Heart left ventricle (tissue), 16 donors: Measurements from ENCODE around the gene XRN2. TPM values are rescaled to one million over a fixed set of nuclear protein-coding genes. Genes with fewer than 3 reads are reported as not detected.

Experiments used
- ATAC-seq, 4 donors: fragments of 200-7000 bp; cut with Tn5 transposase; one replicate each; pipeline ENCODE4 v1.9.1; 2020 to 2022; ENCODE audit warnings: moderate library complexity in 4 of 4, mild to moderate bottlenecking in 3 of 4, moderate number of reproducible peaks in 1 of 4
- DNase-seq, 5 donors: peaks; one replicate each; pipeline ENCODE4 v3.0.0-alpha.2; 2020
- H3K27ac ChIP-seq, 12 donors: fragments of 200-600 bp; sonication (generic) in 4 of 12; one replicate each; pipeline versions ENCODE4 v1.5.0 to v1.8.0; 2016 to 2022; ENCODE audit warnings: mild to moderate bottlenecking in 2 of 12
- H3K27me3 ChIP-seq, 9 donors: fragments of 200-600 bp; sonication (generic) in 2 of 9; one replicate each; pipeline versions ENCODE4 v1.5.1 to v1.8.0; 2016 to 2022; ENCODE audit warnings: mild to moderate bottlenecking in 3 of 9
- H3K36me3 ChIP-seq, 9 donors: fragments of 200-600 bp; sonication (generic) in 2 of 9; one replicate each; pipeline versions ENCODE4 v1.5.0 to v1.8.0; 2018 to 2022; ENCODE audit warnings: mild to moderate bottlenecking in 2 of 9
- H3K4me1 ChIP-seq, 12 donors: fragments of 200-600 bp; sonication (generic) in 4 of 12; one replicate each; pipeline versions ENCODE4 v1.5.0 to v1.8.0; 2016 to 2022; ENCODE audit warnings: mild to moderate bottlenecking in 3 of 12
- H3K4me3 ChIP-seq, 12 donors: fragments of 200-600 bp; sonication (generic) in 4 of 12; one replicate each; pipeline versions ENCODE4 v1.5.0 to v1.8.0; 2017 to 2022; ENCODE audit warnings: mild to moderate bottlenecking in 9 of 12, moderate library complexity in 4 of 12
- H3K9me3 ChIP-seq, 12 donors: fragments of 200-600 bp; sonication (generic) in 4 of 12; one replicate each; pipeline versions ENCODE4 v1.5.0 to v1.8.0; 2016 to 2022; ENCODE audit warnings: mild to moderate bottlenecking in 1 of 12
- POLR2A ChIP-seq, 2 donors: fragments of 450-650 bp; IDR thresholded peaks; one replicate each; pipeline ENCODE4 v1.6.1; 2017; ENCODE audit warnings: antibody characterized with exemption in 2 of 2, mild to moderate bottlenecking in 2 of 2, moderate library complexity in 2 of 2
- WGBS, 4 donors: extraction: QIAGEN DNeasy Blood & Tissue Kit in 2 of 4; methylation state at CpG; one replicate each; pipeline versions ENCODE4 v1.1.5 to v1.1.7; 2013 to 2018; 5-methylcytosine and 5-hydroxymethylcytosine counted together
- intact Hi-C, 10 donors: fragments of 100-400 bp; cut with DNase I; formaldehyde crosslinking; loops; one replicate each; pipeline versions ENCODE4 v1.11.1 to v1.14.2; 2022
- polyA plus RNA-seq, 2 donors: library from polyadenylated mRNA; stranded (reverse); fragments of 200-250 nt; gene quantifications; one replicate each; pipeline ENCODE4 v1.2.3, GENCODE V29; 2013
- total RNA-seq, 9 donors: library from RNA; depleted of rRNA in 2 of 9; stranded (reverse); fragments of >200 nt in 2 of 9; fragmentation: NEBNext Ultra II Directional in 3 of 9; extraction: Animal tissue kit (Norgen Biotek cat#: 25700) in 3 of 9; gene quantifications; one replicate each; pipeline versions ENCODE4 v1.1.0 to v1.2.4, GENCODE V29; 2016 to 2023
- TF ChIP-seq, protein P1 (sequence below), 12 donors: fragments of 200-600 bp; sonication (generic) in 4 of 12; IDR thresholded peaks; one replicate each; pipeline versions ENCODE4 v1.5.0 to v1.8.0; 2018 to 2022; ENCODE audit warnings: antibody characterized with exemption in 12 of 12, mild to moderate bottlenecking in 5 of 12
- donor health status: ischemic (EF 13 %, LVEDD 7.1; RV severe dilation, severe dysfunction).
- donor health status: healthy with polysubstance abuse.
- donor health status: DM: no; HTN: yes; CAD: no.
- donor health status: DM: no; HTN: no; CAD: no.
- donor health status: ischemic (EF 25% LVEDD 6.9; RV normal size, moderate dysfunction).
- donor health status: ischemic (EF 25% LVEDD 5.7; RV mildly dilated, moderate dysfunction).
- donor health status: healthy.
- donor health status: DM: yes; HTN: yes; CAD: no.
- donor health status: ischemic (EF 35%, LVEDD 5.7; RV mildly dilated, moderate dysfunction).
- donor health status: nonischemic (EF 11% LVEDD 7.7; RV severe dilation, severe dysfunction).
- donor health status: DM: yes; HTN: yes; CAD: no.
- donor health status: PGD.
- donor health status: ischemic (EF 29% LVEDD 5.4; RV normal size, mild dysfunction).
- donor health status: nonischemic (EF 23%, LVEDD 6.1; RV moderate dilation, normal function).

XRN2 gene
- total and polyA plus RNA-seq, 11 donors = 6.2 to 48.3 (median 33.2) TPM

DNA sequence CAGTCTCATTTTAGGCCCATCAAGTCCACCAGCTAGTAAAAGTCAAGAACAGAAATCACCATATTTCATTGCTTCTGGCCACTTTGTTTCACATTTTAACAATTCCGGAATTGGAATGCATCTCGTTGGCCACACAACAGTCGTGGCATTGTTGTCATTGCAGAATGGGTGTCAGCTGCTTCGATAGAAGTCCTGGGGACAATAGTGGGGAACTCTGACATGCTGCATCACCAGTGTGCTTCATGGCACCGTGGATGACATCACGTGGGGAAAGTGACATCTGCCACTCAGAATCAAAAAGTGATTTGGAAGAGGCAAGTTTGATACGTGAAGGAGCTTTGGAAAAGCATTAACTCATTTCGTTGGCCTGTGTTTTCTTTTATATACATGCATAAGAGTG, 43.8 kb upstream of the XRN2 start:
- DNase-seq (no peak), ATAC-seq (no peak)
- TF ChIP-seq, protein P1, sequence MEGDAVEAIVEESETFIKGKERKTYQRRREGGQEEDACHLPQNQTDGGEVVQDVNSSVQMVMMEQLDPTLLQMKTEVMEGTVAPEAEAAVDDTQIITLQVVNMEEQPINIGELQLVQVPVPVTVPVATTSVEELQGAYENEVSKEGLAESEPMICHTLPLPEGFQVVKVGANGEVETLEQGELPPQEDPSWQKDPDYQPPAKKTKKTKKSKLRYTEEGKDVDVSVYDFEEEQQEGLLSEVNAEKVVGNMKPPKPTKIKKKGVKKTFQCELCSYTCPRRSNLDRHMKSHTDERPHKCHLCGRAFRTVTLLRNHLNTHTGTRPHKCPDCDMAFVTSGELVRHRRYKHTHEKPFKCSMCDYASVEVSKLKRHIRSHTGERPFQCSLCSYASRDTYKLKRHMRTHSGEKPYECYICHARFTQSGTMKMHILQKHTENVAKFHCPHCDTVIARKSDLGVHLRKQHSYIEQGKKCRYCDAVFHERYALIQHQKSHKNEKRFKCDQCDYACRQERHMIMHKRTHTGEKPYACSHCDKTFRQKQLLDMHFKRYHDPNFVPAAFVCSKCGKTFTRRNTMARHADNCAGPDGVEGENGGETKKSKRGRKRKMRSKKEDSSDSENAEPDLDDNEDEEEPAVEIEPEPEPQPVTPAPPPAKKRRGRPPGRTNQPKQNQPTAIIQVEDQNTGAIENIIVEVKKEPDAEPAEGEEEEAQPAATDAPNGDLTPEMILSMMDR (IDR thresholded peaks at IDR 0.05) = no peak
- TF ChIP-seq POLR2A (IDR thresholded peaks at IDR 0.05) = no peak
- 82 to 88% (median 84%) methylated on average over 8 of the region's 8 CpGs for WGBS, 4 donors
- H3K27ac ChIP-seq = no peak overlapping the region
- intact Hi-C loops = no loop called here
- H3K9me3 ChIP-seq = no peaks in the 10 kb centered on the region
- H3K4me3 ChIP-seq = no peak overlapping the region
- no peaks in the 10 kb centered on the region for H3K36me3 ChIP-seq
- no peaks in the 10 kb centered on the region for H3K27me3 ChIP-seq
- H3K4me1 ChIP-seq = no peaks in the 10 kb centered on the region

- DNase-seq = no peak
These were observed 40.3 kb upstream of the XRN2 start for GRCh38 chr20:21262812-21263211.

GRCh38 chr20:21265261-21266190, 37.6 kb upstream of the XRN2 start:
- no peak for ATAC-seq
- H3K36me3 ChIP-seq = no peaks in the 10 kb centered on the region
- no peak overlapping the region for H3K4me3 ChIP-seq
- no peak for DNase-seq
- peaks cover 0 to 8% (median 0%) of the 10 kb centered on the region in 12 donors for H3K9me3 ChIP-seq
- H3K4me1 ChIP-seq = no peaks in the 10 kb centered on the region
- 75 to 81% (median 77%) methylated on average over 15 of the region's 15 CpGs for WGBS, 4 donors
- TF ChIP-seq, protein P1 (IDR thresholded peaks at IDR 0.05) = no peak
- TF ChIP-seq POLR2A (IDR thresholded peaks at IDR 0.05) = no peak
- no peak overlapping the region for H3K27ac ChIP-seq
- no peaks in the 10 kb centered on the region for H3K27me3 ChIP-seq
- intact Hi-C loops = no loop called here

More at GRCh38 chr20:21262812-21263211, 40.3 kb upstream of the XRN2 start:
- no peaks in the 10 kb centered on the region for H3K27me3 ChIP-seq
- H3K9me3 ChIP-seq = peaks cover 0 to 8% (median 0%) of the 10 kb centered on the region in 12 donors
- no peak overlapping the region for H3K27ac ChIP-seq
- no peaks in the 10 kb centered on the region for H3K36me3 ChIP-seq
- intact Hi-C loops = no loop called here
- H3K4me3 ChIP-seq = no peak overlapping the region
- ATAC-seq = no peak
- TF ChIP-seq POLR2A (IDR thresholded peaks at IDR 0.05) = no peak
- TF ChIP-seq, protein P1 (IDR thresholded peaks at IDR 0.05) = no peak
- no peaks in the 10 kb centered on the region for H3K4me1 ChIP-seq
- WGBS, 4 donors = 72 to 90% (median 79%) methylated on average over 2 of the region's 2 CpGs

GRCh38 chr20:21266191-21266536, 37.0 kb upstream of the XRN2 start:
- ATAC-seq = no peak
- DNase-seq = no peak
- H3K27me3 ChIP-seq = no peaks in the 10 kb centered on the region
- TF ChIP-seq, protein P1 (IDR thresholded peaks at IDR 0.05) = no peak
- TF ChIP-seq POLR2A (IDR thresholded peaks at IDR 0.05) = no peak
- H3K4me1 ChIP-seq = no peaks in the 10 kb centered on the region
- 79 to 100% (median 89%) methylated on average over 2 to 5 of the region's 5 CpGs for WGBS, 4 donors
- no peak overlapping the region for H3K4me3 ChIP-seq
- intact Hi-C loops = no loop called here
- H3K27ac ChIP-seq = no peak overlapping the region
- peaks cover 0 to 8% (median 0%) of the 10 kb centered on the region in 12 donors for H3K9me3 ChIP-seq
- no peaks in the 10 kb centered on the region for H3K36me3 ChIP-seq
